Body of pancreas (tissue), 4 donors: ENCODE results near the gene BAIAP2L1. TPM values are rescaled to one million over a fixed set of nuclear protein-coding genes. Genes with fewer than 3 reads are reported as not detected.

ENCODE experiments used
- ATAC-seq: fragments of 150-250 bp; one replicate; pipeline ENCODE4 v1.9.1; 2016
- DNase-seq, 4 donors: peaks; one replicate each; pipeline ENCODE4 v3.0.0-alpha.2; 2019
- H3K27ac ChIP-seq, 4 donors: fragments of 200-600 bp; sonication (generic); 1 replicate in 3 of 4; 2 replicates in 1 of 4; pipeline versions ENCODE4 v1.5.1 to v1.6.1; 2016 to 2019; ENCODE audit warnings: mild to moderate bottlenecking in 1 of 4, mixed read lengths in 1 of 4, moderate library complexity in 1 of 4
- H3K27me3 ChIP-seq, 2 donors: fragments of 200-600 bp; sonication (generic); one replicate each; pipeline ENCODE4 v1.6.0; 2016; ENCODE audit warnings: mild to moderate bottlenecking in 1 of 2
- H3K36me3 ChIP-seq, 2 donors: fragments of 200-600 bp; sonication (generic); replicated peaks in 1 of 2; 2 replicates each; pipeline ENCODE4 v1.5.1; 2016; ENCODE audit warnings: low read depth in 2 of 2; ENCODE audit not compliant: insufficient read depth in 1 of 2
- H3K4me1 ChIP-seq: fragments of 200-600 bp; sonication (generic); one replicate; pipeline ENCODE4 v1.6.0; 2016
- H3K4me3 ChIP-seq, 2 donors: fragments of 200-600 bp; sonication (generic); 1 replicate in 1 of 2; 2 replicates in 1 of 2; pipeline ENCODE4 v1.5.1; 2016 to 2019
- H3K9me3 ChIP-seq, 3 donors: fragments of 200-600 bp; sonication (generic); 1 replicate in 2 of 3; 2 replicates in 1 of 3; pipeline ENCODE4 v1.5.1; 2016
- POLR2A ChIP-seq, 3 donors: fragments of 450-650 bp; IDR thresholded peaks; one replicate each; pipeline ENCODE4 v1.6.1; 2016; ENCODE audit warnings: antibody characterized with exemption in 3 of 3, mild to moderate bottlenecking in 2 of 3
- WGBS, 2 donors: methylation state at CpG; one replicate each; pipeline ENCODE4 v1.1.5; 2017; 5-methylcytosine and 5-hydroxymethylcytosine counted together
- intact Hi-C: fragments of 100-400 bp; cut with DNase I; formaldehyde crosslinking; loops from one replicate; pipeline ENCODE4 v1.15.1; 2023
- total RNA-seq, 2 donors: library from RNA; depleted of rRNA; stranded (reverse); fragments of >200 nt; gene quantifications; one replicate each; pipeline ENCODE4 v1.1.0, GENCODE V29; 2016
- TF ChIP-seq, protein P1 (sequence below), 7 experiments: fragments of 450-650 bp in 4 of 7; fragments of 200-600 bp in 3 of 7; sonication (generic) in 3 of 7; IDR thresholded peaks; one replicate each; pipeline ENCODE4 v1.5.1; 2016 to 2019; ENCODE audit warnings: antibody characterized with exemption in 7 of 7

BAIAP2L1 gene
- total RNA-seq, 2 donors from 2014 or later, result 15.8 to 23.1 TPM

DNA sequence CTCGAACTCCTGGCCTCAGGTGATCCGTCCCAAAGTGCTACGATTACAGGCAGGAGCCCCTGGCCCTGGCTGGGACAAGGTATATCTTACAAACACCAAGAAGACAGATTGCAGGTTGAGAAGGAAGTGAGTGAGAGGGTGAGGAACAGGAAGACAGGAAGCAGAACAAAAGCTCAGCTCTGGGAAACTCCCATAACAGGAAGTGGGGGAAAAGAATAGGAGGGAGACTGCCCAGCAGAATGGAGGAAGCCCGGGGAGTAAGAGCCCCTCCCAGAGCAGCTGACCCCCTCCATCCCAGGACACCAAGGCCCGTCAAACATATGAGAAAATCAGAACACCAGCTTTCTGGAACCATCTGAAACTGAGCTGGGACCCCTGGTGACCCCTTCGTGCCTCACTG, 151.8 kb downstream of the BAIAP2L1 start:
- H3K27ac ChIP-seq, result peak overlapping the region in 2 of 4 donors; percentile 91 to 94

GRCh38 chr7:98248156-98248555, 152.7 kb downstream of the BAIAP2L1 start:
- H3K4me3 ChIP-seq, result no peak overlapping the region
- H3K4me1 ChIP-seq, result peaks cover 48% of the 10 kb centered on the region
- DNase-seq (no peak), ATAC-seq (no peak)
- WGBS, 2 donors, result 90% methylated on average over 2 to 12 of the region's 12 CpGs
- intact Hi-C loops, result no loop called here
- H3K9me3 ChIP-seq, result no peaks in the 10 kb centered on the region
- no peak overlapping the region for H3K27ac ChIP-seq
- no peaks in the 10 kb centered on the region for H3K27me3 ChIP-seq
- no peaks in the 10 kb centered on the region for H3K36me3 ChIP-seq
- TF ChIP-seq, protein P1, sequence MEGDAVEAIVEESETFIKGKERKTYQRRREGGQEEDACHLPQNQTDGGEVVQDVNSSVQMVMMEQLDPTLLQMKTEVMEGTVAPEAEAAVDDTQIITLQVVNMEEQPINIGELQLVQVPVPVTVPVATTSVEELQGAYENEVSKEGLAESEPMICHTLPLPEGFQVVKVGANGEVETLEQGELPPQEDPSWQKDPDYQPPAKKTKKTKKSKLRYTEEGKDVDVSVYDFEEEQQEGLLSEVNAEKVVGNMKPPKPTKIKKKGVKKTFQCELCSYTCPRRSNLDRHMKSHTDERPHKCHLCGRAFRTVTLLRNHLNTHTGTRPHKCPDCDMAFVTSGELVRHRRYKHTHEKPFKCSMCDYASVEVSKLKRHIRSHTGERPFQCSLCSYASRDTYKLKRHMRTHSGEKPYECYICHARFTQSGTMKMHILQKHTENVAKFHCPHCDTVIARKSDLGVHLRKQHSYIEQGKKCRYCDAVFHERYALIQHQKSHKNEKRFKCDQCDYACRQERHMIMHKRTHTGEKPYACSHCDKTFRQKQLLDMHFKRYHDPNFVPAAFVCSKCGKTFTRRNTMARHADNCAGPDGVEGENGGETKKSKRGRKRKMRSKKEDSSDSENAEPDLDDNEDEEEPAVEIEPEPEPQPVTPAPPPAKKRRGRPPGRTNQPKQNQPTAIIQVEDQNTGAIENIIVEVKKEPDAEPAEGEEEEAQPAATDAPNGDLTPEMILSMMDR (IDR thresholded peaks at IDR 0.05), result no peak
- TF ChIP-seq POLR2A (IDR thresholded peaks at IDR 0.05), result no peak

More for the DNA sequence above, 151.8 kb downstream of the BAIAP2L1 start:
- no peak for ATAC-seq
- WGBS, 2 donors, result 76 to 78% methylated on average over 5 to 6 of the region's 6 CpGs
- peaks cover 54% of the 10 kb centered on the region for H3K4me1 ChIP-seq
- H3K36me3 ChIP-seq, result no peaks in the 10 kb centered on the region
- intact Hi-C loops, result no loop called here
- H3K4me3 ChIP-seq, result no peak overlapping the region
- no peaks in the 10 kb centered on the region for H3K9me3 ChIP-seq
- DNase-seq, result no peak
- TF ChIP-seq, protein P1 (IDR thresholded peaks at IDR 0.05), result no peak
- TF ChIP-seq POLR2A (IDR thresholded peaks at IDR 0.05), result no peak
- no peaks in the 10 kb centered on the region for H3K27me3 ChIP-seq

DNA sequence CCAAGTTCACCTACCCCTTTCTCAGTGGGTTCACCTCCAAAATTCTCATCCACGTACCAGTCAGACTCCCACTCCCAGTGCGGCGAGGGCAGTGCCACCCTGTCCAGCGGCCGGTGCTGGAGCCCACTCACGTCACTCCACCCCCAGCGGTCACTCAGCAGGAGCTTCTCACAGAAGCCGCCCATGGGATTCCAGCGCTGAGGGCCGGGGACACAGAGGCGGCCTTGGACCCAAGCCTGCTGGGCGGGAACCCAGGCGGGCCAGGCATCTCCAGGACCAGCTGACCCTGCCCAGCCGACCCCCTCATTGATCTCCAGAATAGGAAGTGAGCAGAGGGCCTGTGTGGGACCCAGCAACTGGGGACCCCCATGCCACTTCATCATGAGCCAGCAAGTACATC, 156.0 kb downstream of the BAIAP2L1 start:
- 86 to 94% methylated on average over 7 to 13 of the region's 14 CpGs for WGBS, 2 donors

DNA sequence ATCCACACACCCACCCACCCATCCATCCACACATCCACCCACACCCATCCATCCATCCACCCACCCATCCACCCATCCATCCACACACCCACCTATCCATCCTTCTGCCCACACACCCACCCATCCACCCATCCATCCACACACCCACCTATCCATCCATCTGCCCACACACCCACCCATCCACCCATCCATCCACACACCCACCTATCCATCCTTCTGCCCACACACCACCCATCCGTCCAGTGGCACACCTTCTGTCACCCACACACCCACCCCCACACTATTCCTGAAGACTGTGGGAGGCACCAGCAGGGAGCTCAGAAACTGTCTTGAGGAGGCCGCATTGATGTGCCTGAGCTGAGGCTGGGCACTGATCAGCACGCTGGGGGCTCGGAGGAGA, 158.0 kb downstream of the BAIAP2L1 start:
- 70 to 92% methylated on average over 4 of the region's 4 CpGs for WGBS, 2 donors
- no peak overlapping the region for H3K27ac ChIP-seq
- no peaks in the 10 kb centered on the region for H3K9me3 ChIP-seq
- H3K27me3 ChIP-seq, result no peaks in the 10 kb centered on the region
- no peak for DNase-seq
- no peak for ATAC-seq
- TF ChIP-seq POLR2A (IDR thresholded peaks at IDR 0.05), result no peak
- TF ChIP-seq, protein P1 (IDR thresholded peaks at IDR 0.05), result no peak
- no peak overlapping the region for H3K4me3 ChIP-seq
- H3K4me1 ChIP-seq, result peaks cover 27% of the 10 kb centered on the region
- H3K36me3 ChIP-seq, result peaks cover 0 to 5% of the 10 kb centered on the region in 2 donors
- intact Hi-C loops, result no loop called here

More for the DNA sequence above, 156.0 kb downstream of the BAIAP2L1 start:
- no peak for ATAC-seq
- intact Hi-C loops, result no loop called here
- Histone ChIP-seq H3K9me3 (no peaks in the 10 kb centered on the region), H3K4me3 (no peak overlapping the region), H3K36me3 (peaks cover 0 to 2% of the 10 kb centered on the region in 2 donors), H3K27ac (peak overlapping the region; percentile 78 to 91 (median 86)), H3K27me3 (no peaks in the 10 kb centered on the region), H3K4me1 (peaks cover 37% of the 10 kb centered on the region)
- TF ChIP-seq, protein P1 (IDR thresholded peaks at IDR 0.05), result no peak
- no peak for TF ChIP-seq POLR2A (IDR thresholded peaks at IDR 0.05)
- DNase-seq, result no peak

GRCh38 chr7:98242342-98242741, 158.5 kb downstream of the BAIAP2L1 start:
- no peaks in the 10 kb centered on the region for H3K27me3 ChIP-seq
- no peaks in the 10 kb centered on the region for H3K9me3 ChIP-seq
- no peak overlapping the region for H3K4me3 ChIP-seq
- H3K27ac ChIP-seq, result no peak overlapping the region
- WGBS, 2 donors, result 82 to 92% methylated on average over 1 of the region's 1 CpG
- H3K4me1 ChIP-seq, result peaks cover 27% of the 10 kb centered on the region
- intact Hi-C loops, result no loop called here
- DNase-seq (no peak), ATAC-seq (no peak)
- H3K36me3 ChIP-seq, result peaks cover 0 to 5% of the 10 kb centered on the region in 2 donors
- TF ChIP-seq, protein P1 (IDR thresholded peaks at IDR 0.05), result no peak
- TF ChIP-seq POLR2A (IDR thresholded peaks at IDR 0.05), result no peak
